Left renal cortex interstitium (tissue), 4 donors: ENCODE data around the gene SYDE1. TPM values are rescaled to one million over a fixed set of nuclear protein-coding genes. Genes with fewer than 3 reads are reported as not detected.

Source experiments
- DNase-seq, 4 donors: peaks; one replicate each; pipeline ENCODE4 v3.0.0-alpha.2; 2013; ENCODE audit warnings: low read depth in 4 of 4, low spot score in 2 of 4, missing footprints in 1 of 4
- polyA plus RNA-seq, 4 donors: library from polyadenylated mRNA; unstranded; fragments of 120-200 nt; gene quantifications; one replicate each; pipeline ENCODE4 v1.2.1, GENCODE V29; 2013; ENCODE audit not compliant: insufficient read length in 4 of 4

The SYDE1 gene
- polyA plus RNA-seq, 4 donors: 16.5 to 32.6 (median 22.5) TPM

DNA sequence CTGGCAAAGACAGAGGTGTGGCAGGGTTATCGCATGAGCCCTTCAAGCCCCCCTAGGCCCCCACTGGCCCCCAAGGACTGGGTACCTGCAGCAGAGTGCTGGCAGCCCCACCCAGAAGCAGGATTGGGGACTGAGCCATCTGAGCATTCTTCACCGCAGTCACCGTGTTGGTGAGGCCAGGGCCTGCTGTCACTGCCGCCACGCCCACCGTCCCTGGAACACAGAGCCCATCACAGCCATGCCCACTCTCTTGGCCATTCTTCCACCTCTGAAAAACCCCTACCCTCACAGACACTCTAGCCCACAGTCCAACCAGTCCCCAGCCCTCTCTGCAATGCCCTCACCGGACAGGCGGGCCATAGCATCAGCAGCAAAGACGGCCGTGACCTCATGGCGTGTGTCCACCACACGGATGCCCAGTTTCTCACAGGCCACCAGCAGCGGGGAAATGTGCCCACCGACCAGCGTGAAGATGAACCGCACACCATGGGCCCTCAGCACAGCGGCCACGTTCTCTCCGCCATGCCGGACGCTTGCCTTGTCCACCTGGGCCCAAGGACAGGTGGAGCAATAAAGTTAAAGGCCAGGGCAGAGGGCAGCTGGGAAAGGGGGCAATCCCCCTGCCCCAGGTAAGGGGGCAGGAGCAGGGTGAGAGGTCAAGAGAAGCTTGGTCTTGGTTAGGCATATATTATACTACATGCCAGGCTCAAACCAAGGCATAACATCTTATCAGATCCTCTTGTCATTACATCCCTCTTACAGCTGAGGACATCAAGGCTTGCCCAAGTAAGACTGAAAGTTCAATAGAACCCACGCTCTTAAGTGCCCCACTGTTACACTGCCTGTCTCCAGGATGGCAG, 16.1 kb downstream of the SYDE1 start:
- DNase-seq: no peak

DNA sequence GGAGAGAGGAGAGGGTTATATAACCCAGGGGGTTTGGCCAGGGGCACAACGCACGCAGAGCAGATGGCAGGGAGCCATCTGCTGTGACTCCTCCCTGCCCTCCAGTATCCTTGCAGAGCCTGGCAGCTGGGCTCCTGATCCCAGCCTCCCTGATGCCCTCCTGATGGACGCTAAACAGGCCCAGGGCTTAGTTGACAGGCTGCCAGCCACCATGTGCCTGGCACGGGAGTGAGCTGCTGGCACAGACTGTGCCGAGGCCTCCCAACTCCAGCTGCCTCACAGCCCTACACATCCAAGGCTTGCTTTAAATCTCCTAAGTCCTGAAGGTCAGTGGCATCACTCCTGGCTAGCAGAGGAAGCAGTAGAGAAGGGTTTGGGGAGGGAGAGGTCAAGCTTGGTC, 16.7 kb downstream of the SYDE1 start:
- no peak for DNase-seq

- DNase-seq: peak in 1 of 4 donors; percentile 4
Observed at GRCh38 chr19:15124572-15125231, 17.5 kb downstream of the SYDE1 start.

DNA sequence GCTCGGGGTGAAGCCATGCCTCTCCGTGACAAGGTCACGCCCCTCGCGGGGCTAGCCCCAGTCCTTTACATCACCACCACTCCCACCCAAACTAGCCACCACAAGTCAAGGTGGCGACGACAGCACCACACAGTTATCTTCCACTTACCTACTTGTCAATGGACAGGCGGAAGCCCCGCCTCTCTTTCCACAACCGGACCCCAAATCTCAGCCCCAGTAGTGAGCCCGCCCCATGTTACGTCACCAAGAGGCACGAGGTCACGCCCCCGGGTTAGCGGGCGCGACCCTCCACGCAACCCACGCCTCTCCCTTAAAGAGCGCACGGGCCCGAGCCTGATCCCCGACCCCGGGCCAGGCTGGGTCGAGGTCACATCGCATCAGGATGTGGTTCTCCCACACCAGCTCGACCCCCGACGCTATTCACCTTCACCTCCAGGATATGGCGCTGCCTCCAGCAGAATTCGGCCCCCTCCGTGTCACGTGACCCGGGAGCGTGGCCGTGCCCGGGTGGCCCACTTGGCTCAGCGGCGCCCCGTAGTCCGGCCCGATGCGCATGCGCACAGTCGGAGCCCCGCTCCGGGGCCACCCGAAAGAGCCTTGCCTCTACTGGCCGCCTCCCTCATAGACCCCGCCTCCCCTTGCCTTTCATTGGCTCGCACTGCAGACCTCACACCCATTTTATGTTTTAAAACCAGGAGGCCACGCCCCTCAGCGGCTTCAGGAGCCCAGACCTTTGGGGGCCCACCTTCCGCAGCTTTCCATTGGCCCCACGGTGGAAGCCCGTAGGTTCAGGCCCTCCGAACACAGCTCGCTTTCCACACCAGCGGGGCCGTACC, 18.2 kb downstream of the SYDE1 start:
- peak; percentile 82 to 98 (median 92) for DNase-seq

DNA sequence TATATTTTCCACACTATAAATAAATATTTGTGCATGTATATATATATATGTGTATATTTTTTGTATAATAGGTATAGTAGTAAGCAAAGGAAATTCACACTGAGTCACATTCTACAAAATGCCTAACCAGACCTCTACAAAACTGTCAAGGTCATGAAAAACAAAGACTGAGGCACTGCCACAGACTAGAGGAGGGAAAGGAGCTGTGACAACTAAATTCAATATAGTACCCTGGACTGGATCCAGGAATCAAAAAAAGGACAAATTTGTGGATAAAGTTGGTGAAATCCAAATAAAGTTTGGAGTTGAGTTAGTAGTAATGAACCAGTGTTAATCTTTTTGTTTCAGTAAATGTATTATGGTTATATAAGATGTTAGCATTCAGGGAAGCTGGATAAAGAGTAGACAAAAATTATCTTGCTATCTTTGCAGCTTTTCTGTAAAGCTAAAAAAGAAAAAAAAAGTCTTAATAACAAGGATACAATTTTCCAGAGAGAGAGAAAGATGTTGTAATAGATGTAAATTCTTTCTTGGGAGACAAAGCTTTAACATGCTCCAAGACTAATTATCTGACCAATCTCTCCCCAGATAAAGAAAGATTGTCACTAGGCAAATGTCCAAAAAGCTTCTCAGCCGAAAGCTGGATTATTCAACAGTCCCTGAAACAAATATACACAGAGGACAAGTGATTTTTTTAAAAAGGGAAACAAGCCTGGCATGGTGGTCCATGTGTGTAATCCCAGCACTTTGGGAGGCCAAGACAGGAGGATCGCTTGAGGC, 19.1 kb downstream of the SYDE1 start:
- no peak for DNase-seq

DNA sequence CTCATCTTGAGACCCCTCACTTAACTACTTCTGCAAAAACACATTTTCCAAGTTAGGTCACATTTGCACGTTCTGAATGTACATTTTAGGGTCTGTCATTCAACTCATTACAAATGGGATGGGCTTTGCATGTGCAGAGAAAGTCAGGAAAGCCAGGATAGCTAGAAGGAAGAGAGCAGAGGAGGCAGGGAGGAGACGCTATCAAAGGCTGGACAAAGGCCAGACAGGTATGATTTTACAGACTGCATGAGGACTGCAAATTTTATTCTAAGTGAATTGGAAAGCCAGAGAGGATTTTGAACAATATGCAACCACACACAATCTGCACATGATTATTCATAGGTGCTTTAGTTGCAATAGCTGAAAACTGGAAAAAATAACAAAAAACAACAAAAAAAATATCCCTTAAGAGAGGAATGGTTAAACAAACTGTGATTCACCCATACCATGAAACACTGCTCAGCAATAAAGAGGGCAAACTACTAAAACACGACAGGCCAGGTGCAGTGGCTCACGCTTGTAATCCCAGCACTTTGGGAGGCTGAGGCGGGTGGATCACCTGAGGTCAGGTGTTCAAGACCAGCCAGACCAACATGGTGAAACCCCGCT, 21.1 kb downstream of the SYDE1 start:
- DNase-seq: no peak

GRCh38 chr19:15129856-15130585, 22.8 kb downstream of the SYDE1 start:
- no peak for DNase-seq

DNA sequence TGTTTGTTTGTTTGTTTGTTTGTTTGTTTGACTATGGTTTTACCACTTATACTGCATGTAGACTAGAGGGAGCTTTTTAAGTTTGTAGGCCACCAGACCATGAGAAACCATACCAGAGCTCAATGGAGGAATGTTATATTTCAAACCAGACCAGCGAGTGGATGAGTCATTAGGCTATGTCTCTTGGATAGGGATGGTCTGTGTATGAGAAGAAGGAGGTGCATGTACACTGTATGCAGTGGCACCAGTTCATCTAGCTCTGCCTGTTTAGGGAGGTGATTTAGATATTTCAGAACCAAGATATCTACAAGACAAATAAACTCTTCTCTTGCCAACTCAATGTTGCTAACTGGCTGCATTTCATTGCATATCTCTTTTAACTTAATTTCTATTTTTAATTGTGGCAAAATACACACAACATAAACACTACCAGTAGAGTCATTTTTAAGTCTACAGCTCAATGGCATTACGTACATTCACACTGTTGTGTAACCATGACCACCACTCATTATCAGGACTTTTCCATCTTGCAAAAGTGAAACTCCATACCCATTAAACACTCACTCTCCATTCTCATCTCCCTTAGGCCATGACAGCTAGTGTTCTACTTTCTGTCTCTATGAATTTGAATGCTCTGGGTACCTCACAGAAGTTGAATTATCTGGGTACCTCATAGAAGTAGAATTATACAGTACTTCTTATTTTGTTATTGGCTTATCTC, 29.2 kb downstream of the SYDE1 start:
- DNase-seq: no peak

DNA sequence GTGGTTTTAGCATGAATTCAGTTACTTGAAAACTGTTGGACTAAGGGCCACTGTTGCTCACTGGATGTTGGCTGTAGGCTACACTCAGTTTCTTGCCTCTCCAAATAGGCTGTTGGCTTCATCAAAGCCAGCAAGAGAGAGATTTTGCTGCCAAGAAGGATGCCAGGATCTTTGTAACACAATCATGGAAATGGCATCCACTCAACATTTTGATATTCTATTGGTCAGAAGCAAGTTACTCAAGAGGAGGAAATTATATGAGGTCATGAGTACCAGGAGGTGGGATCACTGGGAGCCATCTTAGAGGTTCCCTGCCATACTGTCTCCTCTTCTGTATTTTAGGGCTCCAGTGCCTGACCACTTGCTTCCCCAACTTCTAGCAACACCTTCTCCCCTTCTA, 30.6 kb downstream of the SYDE1 start:
- no peak for DNase-seq

DNA sequence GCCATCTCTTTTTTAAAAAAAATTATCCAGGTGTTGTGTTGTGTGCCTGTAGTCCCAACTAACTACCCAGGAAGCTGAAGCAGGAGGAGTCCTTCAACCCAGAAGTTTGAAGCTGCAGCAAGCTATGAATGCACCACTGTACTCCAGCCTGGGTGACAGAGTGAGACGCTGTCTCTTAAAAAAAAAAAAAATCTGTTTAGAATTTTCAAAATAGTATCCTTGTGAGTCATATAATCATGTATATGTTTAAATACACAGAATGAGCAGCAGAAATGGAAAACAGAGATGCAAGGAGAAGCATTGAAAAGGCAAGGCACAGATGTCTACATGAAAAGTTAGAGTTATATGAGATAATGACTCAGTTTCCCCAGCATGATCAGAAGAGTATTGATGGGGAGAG, 31.2 kb downstream of the SYDE1 start:
- no peak for DNase-seq

DNA sequence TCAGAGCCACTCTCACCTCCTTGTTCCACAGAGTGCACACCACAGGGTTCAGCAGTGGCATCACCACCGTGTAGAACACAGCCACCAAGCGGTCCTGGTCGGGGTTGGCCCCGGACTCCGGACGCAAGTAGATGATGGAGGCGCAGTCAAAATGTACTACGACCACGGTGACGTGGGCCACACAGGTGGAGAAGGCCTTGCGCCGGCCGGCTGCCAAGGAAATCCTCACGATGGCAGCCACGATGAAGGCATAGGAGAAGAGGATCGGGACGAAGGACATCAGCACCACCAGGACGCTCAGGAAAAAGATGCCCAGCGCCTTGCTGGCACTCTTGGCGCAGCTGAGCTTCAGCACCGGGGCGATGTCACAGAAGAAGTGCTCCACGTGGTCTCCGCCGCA, 33.9 kb downstream of the SYDE1 start:
- DNase-seq: no peak

DNA sequence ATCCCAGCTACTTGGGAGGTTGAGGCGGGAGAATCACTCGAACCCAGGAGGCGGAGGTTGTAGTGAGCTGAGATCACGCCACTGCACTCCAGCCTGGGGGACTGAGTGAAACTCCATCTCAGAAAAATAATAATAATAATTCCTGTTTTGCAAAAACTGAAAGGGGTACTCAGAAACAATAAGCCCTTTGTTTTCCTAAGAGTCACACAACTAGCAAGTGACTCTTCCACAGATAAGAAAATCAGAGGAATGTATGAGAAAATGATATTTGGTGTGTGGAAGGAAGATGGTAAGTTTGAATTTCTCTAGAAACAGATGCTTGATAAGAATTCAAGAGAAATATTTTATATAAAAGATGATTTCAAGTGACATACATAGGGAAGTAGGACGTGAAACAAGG, 35.1 kb downstream of the SYDE1 start:
- DNase-seq: no peak

GRCh38 chr19:15144046-15144646, 36.9 kb downstream of the SYDE1 start:
- no peak for DNase-seq

- no peak for DNase-seq
Observed at GRCh38 chr19:15147090-15147489, 39.9 kb downstream of the SYDE1 start.

DNA sequence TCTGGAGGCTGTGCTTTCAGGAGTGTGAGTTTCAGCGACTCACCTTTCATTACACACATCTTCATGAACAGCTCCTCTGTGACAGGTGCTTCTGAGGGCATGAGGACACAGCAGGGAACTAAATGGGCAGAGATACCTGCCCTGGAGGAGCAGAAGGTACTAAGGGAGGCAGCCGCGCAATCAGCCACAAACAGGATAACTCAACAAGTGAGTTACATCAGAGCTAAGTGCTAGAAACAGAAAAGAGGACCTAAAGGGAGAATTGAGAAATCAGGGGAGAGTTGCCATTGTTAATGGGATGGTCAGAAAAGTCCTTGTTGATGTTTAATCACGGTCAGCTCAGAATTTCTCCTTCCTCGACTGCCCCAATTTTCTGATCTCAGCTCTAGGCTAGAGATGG, 42.5 kb downstream of the SYDE1 start:
- DNase-seq: no peak

GRCh38 chr19:15154002-15154612, 46.9 kb downstream of the SYDE1 start:
- no peak for DNase-seq

- no peak for DNase-seq
Observed at GRCh38 chr19:15155296-15155695, 48.1 kb downstream of the SYDE1 start.

- no peak for DNase-seq
Observed at GRCh38 chr19:15156391-15156790, 49.2 kb downstream of the SYDE1 start.
